ENCODE measurements around the gene STYXL2. TPM values are rescaled to one million over a fixed set of nuclear protein-coding genes. Genes with fewer than 3 reads are reported as not detected.

STYXL2 gene
- total RNA-seq, 4 donors from 2014 or later = under 0.01 TPM; not detected in 3

- Histone ChIP-seq H3K4me3 (no peak overlapping the region), H3K9me3 (no peaks in the 10 kb centered on the region), H3K27me3 (peaks cover 0 to 37% (median 0%) of the 10 kb centered on the region in 4 donors), H3K27ac (no peak overlapping the region), H3K36me3 (no peaks in the 10 kb centered on the region), H3K4me1 (peaks cover 0 to 9% (median 0%) of the 10 kb centered on the region in 3 donors)
- intact Hi-C loops (cut with DNase I) = no loop called here
- no peak for TF ChIP-seq CTCF (IDR thresholded peaks at IDR 0.05)
- TF ChIP-seq POLR2A (IDR thresholded peaks at IDR 0.05) = no peak
- WGBS, 2 donors = 80 to 84% methylated on average over 3 of the region's 3 CpGs
- DNase-seq = no peak
These were observed 10.0 kb upstream of the STYXL2 start for GRCh38 chr1:167083871-167084270.

- intact Hi-C loops (cut with DNase I) = no loop called here
- DNase-seq = no peak
- Histone ChIP-seq H3K36me3 (no peaks in the 10 kb centered on the region), H3K27ac (no peak overlapping the region), H3K4me3 (no peak overlapping the region), H3K4me1 (peaks cover 0 to 9% (median 0%) of the 10 kb centered on the region in 3 donors), H3K9me3 (no peaks in the 10 kb centered on the region), H3K27me3 (peaks cover 0 to 30% (median 0%) of the 10 kb centered on the region in 4 donors)
- no peak for TF ChIP-seq CTCF (IDR thresholded peaks at IDR 0.05)
- no peak for TF ChIP-seq POLR2A (IDR thresholded peaks at IDR 0.05)
These were observed 9.1 kb upstream of the STYXL2 start for GRCh38 chr1:167084757-167085156.

GRCh38 chr1:167086033-167086432 is 7.8 kb upstream of the STYXL2 start:
- Histone ChIP-seq H3K36me3 (no peaks in the 10 kb centered on the region), H3K4me3 (no peak overlapping the region), H3K9me3 (no peaks in the 10 kb centered on the region), H3K27me3 (peaks cover 0 to 19% (median 0%) of the 10 kb centered on the region in 4 donors), H3K4me1 (peaks cover 0 to 9% (median 0%) of the 10 kb centered on the region in 3 donors), H3K27ac (no peak overlapping the region)
- 63 to 67% methylated on average over 1 to 4 of the region's 7 CpGs for WGBS, 2 donors
- no peak for DNase-seq
- TF ChIP-seq CTCF (IDR thresholded peaks at IDR 0.05) (no peak), POLR2A (IDR thresholded peaks at IDR 0.05) (no peak)
- intact Hi-C loops (cut with DNase I) = no loop called here

- no peak overlapping the region for H3K4me3 ChIP-seq
- no peak for DNase-seq
- H3K27ac ChIP-seq = no peak overlapping the region
- H3K27me3 ChIP-seq = peaks cover 0 to 12% (median 0%) of the 10 kb centered on the region in 4 donors
- H3K4me1 ChIP-seq = peaks cover 0 to 9% (median 0%) of the 10 kb centered on the region in 3 donors
- intact Hi-C loops (cut with DNase I) = no loop called here
- no peaks in the 10 kb centered on the region for H3K36me3 ChIP-seq
- 77 to 87% methylated on average over 3 of the region's 3 CpGs for WGBS, 2 donors
- no peaks in the 10 kb centered on the region for H3K9me3 ChIP-seq
- TF ChIP-seq CTCF (IDR thresholded peaks at IDR 0.05) (no peak), POLR2A (IDR thresholded peaks at IDR 0.05) (no peak)
These were observed 7.1 kb upstream of the STYXL2 start for GRCh38 chr1:167086768-167087167.

GRCh38 chr1:167088746-167089417 is 5.0 kb upstream of the STYXL2 start:
- Histone ChIP-seq H3K4me3 (no peak overlapping the region), H3K36me3 (no peaks in the 10 kb centered on the region), H3K27me3 (no peaks in the 10 kb centered on the region), H3K4me1 (no peaks in the 10 kb centered on the region), H3K9me3 (no peaks in the 10 kb centered on the region), H3K27ac (no peak overlapping the region)
- 63 to 77% methylated on average over 6 of the region's 6 CpGs for WGBS, 2 donors
- TF ChIP-seq POLR2A (IDR thresholded peaks at IDR 0.05) = no peak
- no peak for TF ChIP-seq CTCF (IDR thresholded peaks at IDR 0.05)
- intact Hi-C loops (cut with DNase I) = no loop called here
- DNase-seq = no peak

All from esophagus squamous epithelium (tissue), 5 donors.